ENCODE measurements around the gene SVBP. TPM values are rescaled to one million over a fixed set of nuclear protein-coding genes. Genes with fewer than 3 reads are reported as not detected.
A peak's percentile ranks its signal among the peaks of the same experiment; 100 is the strongest.

Gene SVBP
- total RNA-seq, 1 donor from 2014 or later = 10.9 TPM

DNA sequence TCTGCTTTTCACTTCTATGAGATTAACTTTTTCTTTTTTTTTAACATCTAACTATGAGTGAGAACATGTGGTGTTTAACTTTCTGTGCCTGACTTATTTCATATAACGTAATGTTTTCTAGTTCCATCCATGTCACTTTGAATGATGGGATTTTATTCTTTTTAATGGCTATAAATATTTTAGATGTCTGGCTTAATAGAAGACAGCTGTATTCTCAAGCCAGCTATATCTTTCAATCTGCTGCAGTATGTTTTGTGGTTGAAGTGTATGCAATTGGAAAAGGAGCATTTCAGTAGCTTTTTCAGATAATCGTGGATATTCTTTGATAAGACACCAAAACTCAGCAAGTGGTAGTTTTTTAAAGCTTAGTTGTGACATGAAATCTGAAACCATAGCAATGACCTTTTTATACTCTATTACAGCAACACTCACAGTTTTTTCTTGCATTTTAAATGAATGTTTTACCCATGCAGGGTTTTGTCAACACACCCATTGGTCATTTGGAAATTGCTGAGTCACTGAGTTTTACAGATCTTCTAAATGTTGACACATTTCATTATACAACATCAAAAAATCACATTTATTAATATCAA lies 5.7 kb upstream of the SVBP start:
- Histone ChIP-seq H3K27ac (replicated peaks) (no peak overlapping the region), H3K4me1 (peaks cover 15% of the 10 kb centered on the region), H3K4me3 (no peak overlapping the region), H3K36me3 (peaks cover 4% of the 10 kb centered on the region), H3K27me3 (ENCODE audit: low read depth) (no peaks in the 10 kb centered on the region), H3K9me3 (replicated peaks) (no peaks in the 10 kb centered on the region)
- intact Hi-C loops (cut with micrococcal nuclease) = no loop called here
- TF ChIP-seq, protein P1, sequence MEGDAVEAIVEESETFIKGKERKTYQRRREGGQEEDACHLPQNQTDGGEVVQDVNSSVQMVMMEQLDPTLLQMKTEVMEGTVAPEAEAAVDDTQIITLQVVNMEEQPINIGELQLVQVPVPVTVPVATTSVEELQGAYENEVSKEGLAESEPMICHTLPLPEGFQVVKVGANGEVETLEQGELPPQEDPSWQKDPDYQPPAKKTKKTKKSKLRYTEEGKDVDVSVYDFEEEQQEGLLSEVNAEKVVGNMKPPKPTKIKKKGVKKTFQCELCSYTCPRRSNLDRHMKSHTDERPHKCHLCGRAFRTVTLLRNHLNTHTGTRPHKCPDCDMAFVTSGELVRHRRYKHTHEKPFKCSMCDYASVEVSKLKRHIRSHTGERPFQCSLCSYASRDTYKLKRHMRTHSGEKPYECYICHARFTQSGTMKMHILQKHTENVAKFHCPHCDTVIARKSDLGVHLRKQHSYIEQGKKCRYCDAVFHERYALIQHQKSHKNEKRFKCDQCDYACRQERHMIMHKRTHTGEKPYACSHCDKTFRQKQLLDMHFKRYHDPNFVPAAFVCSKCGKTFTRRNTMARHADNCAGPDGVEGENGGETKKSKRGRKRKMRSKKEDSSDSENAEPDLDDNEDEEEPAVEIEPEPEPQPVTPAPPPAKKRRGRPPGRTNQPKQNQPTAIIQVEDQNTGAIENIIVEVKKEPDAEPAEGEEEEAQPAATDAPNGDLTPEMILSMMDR (IDR thresholded peaks at IDR 0.05; ENCODE audit: borderline replicate concordance) = no peak
- no peak for DNase-seq

DNA sequence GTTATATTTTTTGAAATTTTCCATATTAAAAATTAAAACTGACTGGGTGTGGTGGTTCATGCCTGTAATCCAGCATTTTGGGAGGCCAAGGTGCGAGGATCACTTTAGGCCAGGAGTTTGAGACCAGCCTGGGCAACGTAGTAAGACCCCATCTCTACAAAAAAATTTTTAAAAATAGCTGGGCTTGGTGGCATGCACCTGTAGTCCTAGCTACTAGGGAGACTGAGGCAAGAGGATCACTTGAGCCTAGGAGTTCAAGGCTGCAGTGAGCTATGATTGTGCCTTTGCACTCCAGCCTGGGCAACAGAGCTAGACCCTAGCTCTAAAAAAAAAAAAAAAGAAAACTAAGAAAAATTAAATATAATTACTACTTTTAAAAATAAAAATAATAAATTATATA lies 4.5 kb upstream of the SVBP start:
- intact Hi-C loops (cut with micrococcal nuclease) = no loop called here
- Histone ChIP-seq H3K4me1 (peaks cover 21% of the 10 kb centered on the region), H3K27ac (replicated peaks) (no peak overlapping the region)

DNA sequence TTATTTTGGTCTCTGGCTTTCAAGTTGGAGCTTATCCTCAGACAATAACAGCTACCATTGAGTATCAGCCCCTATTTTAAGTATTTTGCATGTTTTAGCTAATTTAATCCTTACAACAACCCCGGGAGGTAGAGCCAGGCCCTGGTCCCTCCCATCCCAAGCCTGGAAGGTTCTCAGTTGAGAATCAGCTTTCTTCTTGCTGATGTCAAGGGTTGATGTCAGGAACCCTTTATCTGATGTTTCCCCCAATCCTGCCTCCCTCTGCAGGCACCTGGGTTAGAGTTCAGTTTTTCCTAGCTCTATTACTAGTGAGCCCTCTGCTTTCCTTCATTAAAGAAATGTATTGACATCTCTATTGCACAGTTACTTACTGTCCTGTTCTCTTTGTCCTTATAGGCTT lies 3.6 kb upstream of the SVBP start:
- H3K36me3 ChIP-seq = no peaks in the 10 kb centered on the region
- peaks cover 30% of the 10 kb centered on the region for H3K4me1 ChIP-seq
- TF ChIP-seq, protein P1 (IDR thresholded peaks at IDR 0.05; ENCODE audit: borderline replicate concordance) = no peak
- no peak for DNase-seq
- H3K27ac ChIP-seq (replicated peaks) = no peak overlapping the region
- intact Hi-C loops (cut with micrococcal nuclease) = no loop called here
- no peaks in the 10 kb centered on the region for H3K9me3 ChIP-seq (replicated peaks)
- no peaks in the 10 kb centered on the region for H3K27me3 ChIP-seq (ENCODE audit: low read depth)
- H3K4me3 ChIP-seq = no peak overlapping the region

More for the DNA sequence above, 4.5 kb upstream of the SVBP start:
- Histone ChIP-seq H3K9me3 (replicated peaks) (no peaks in the 10 kb centered on the region), H3K4me3 (no peak overlapping the region), H3K27me3 (ENCODE audit: low read depth) (no peaks in the 10 kb centered on the region), H3K36me3 (no peaks in the 10 kb centered on the region)
- DNase-seq = no peak
- TF ChIP-seq, protein P1 (IDR thresholded peaks at IDR 0.05; ENCODE audit: borderline replicate concordance) = no peak

DNA sequence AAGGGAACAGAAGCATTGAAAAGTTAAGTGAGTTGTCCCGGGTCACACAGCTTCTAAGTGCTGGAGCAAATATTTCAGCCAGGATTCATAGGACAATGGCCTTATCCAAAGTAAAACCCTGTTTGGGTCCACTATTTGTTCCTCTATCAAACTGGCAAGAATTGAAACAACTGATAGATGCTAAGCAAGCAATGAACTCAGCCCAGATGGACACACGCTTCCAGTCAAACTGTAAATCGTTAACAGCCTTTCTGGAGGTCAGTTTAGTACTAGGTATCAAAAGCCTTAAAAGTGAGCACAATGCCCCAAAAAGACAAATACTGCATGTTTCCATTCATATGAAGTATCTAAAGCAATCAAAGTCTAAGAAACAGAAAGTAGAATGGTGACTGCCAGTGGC lies 779 bp upstream of the SVBP start:
- Histone ChIP-seq H3K36me3 (peaks cover 8% of the 10 kb centered on the region), H3K27ac (replicated peaks) (no peak overlapping the region), H3K9me3 (replicated peaks) (no peaks in the 10 kb centered on the region), H3K4me3 (peak overlapping the region; percentile 71), H3K27me3 (ENCODE audit: low read depth) (no peaks in the 10 kb centered on the region), H3K4me1 (peaks cover 29% of the 10 kb centered on the region)
- DNase-seq = no peak
- TF ChIP-seq, protein P1 (IDR thresholded peaks at IDR 0.05; ENCODE audit: borderline replicate concordance) = no peak
- intact Hi-C loops (cut with micrococcal nuclease) = no loop called here

DNA sequence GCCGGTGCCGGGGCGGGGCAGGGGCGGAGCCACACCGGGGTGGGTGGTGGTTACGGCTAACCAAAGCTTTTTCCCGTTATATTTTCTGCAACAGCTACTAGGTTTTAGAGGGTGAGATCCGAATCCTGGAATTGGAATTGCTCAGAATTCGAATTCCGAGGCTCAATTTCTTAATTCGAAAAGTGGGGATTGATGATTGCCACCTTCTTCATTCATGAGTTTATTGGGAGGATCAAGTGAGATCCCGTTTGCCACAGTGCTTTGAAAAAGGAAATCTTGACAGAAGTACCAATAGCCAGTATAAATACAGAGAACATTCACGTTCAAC lies 207 bp upstream of the SVBP start:
- H3K36me3 ChIP-seq = peaks cover 8% of the 10 kb centered on the region
- no peaks in the 10 kb centered on the region for H3K27me3 ChIP-seq (ENCODE audit: low read depth)
- TF ChIP-seq, protein P1 (IDR thresholded peaks at IDR 0.05; ENCODE audit: borderline replicate concordance) = no peak
- H3K4me3 ChIP-seq = peak overlapping the region; percentile 71
- H3K4me1 ChIP-seq = peaks cover 25% of the 10 kb centered on the region
- no peaks in the 10 kb centered on the region for H3K9me3 ChIP-seq (replicated peaks)
- intact Hi-C loops (cut with micrococcal nuclease) = no loop called here
- DNase-seq = no peak
- H3K27ac ChIP-seq (replicated peaks) = peak overlapping the region; percentile 100
